Fibroblast of villous mesenchyme (primary cell): ENCODE measurements around the gene PSMD5. TPM values are rescaled to one million over a fixed set of nuclear protein-coding genes. Genes with fewer than 3 reads are reported as not detected.
A peak's percentile ranks its signal among the peaks of the same experiment; 100 is the strongest.

Experiments used
- DNase-seq: peaks from one replicate; pipeline ENCODE4 v3.0.0-alpha.2; 2010; ENCODE audit warnings: low read depth
- H3K4me3 ChIP-seq: 2 replicates; pipeline ENCODE4 v1.5.1; 2011; ENCODE audit warnings: low read depth, mild to moderate bottlenecking, low read length
- total RNA-seq: library from RNA; depleted of rRNA; stranded (reverse); fragments of >200 nt; gene quantifications from 2 replicates; pipeline ENCODE4 v1.2.3, GENCODE V29; 2012
- TF ChIP-seq, protein P1 (sequence below): IDR thresholded peaks from 2 replicates; pipeline ENCODE4 v1.5.1; 2012; ENCODE audit warnings: low read depth, mild to moderate bottlenecking, low read length; ENCODE audit not compliant: insufficient read depth

Gene PSMD5
- total RNA-seq, 1 donor = 50.1 TPM

DNA sequence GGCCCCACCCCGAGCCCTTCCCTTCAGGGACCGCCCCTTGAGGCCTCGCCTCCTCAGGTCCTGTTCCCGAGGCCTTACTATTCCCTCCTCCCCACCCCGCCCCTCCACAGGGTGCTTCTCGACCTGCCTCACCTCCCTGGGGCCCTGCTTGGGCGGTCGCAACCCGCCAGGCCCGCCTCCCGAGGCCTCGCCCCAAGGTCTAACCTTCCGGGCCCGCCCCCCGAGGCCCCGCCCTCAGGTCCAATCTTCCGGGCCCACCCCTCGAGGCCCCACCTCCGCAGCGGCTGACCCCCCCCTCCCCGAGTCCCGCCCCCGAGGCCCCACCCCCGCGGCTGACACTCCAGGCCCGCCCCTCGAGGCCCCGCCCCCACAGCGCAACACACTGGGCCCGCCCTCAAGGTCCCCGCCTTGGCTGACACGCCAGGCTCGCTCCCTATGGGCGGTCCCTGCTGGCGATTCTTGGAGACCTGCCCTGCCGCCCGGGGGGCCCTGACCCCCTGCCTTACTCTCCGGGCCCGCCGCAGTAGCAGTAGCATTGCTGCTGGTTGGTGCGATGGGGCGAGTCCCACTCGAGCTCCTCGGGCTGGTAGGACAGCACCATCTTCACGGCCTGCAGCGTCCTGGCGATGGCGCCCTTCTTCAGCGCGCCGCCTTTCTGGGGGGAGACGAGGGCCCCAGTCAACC lies 26.1 kb upstream of the PSMD5 start:
- H3K4me3 ChIP-seq = peak overlapping the region; percentile 61
- peak; percentile 96 for DNase-seq
- TF ChIP-seq, protein P1, sequence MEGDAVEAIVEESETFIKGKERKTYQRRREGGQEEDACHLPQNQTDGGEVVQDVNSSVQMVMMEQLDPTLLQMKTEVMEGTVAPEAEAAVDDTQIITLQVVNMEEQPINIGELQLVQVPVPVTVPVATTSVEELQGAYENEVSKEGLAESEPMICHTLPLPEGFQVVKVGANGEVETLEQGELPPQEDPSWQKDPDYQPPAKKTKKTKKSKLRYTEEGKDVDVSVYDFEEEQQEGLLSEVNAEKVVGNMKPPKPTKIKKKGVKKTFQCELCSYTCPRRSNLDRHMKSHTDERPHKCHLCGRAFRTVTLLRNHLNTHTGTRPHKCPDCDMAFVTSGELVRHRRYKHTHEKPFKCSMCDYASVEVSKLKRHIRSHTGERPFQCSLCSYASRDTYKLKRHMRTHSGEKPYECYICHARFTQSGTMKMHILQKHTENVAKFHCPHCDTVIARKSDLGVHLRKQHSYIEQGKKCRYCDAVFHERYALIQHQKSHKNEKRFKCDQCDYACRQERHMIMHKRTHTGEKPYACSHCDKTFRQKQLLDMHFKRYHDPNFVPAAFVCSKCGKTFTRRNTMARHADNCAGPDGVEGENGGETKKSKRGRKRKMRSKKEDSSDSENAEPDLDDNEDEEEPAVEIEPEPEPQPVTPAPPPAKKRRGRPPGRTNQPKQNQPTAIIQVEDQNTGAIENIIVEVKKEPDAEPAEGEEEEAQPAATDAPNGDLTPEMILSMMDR = peak; percentile 46

DNA sequence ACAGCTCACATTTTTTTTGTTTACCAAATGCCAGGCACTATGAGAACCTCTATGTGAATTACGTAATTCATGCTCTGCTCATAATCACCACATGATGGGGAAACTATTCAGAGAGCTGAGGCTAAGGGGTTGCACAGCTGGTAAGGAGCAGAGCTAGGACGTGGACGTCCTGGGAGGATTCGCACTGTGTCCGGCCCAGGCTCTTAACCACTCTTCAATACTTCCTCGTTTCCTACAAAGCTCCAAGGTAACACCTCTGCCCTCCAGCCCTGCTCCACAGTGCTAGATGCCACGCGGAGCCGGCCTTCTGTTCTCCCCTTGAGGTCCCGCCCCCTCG lies 25.6 kb upstream of the PSMD5 start:
- TF ChIP-seq, protein P1 = peak; percentile 2
- peak; percentile 93 for DNase-seq
- H3K4me3 ChIP-seq = peak overlapping the region; percentile 46

DNA sequence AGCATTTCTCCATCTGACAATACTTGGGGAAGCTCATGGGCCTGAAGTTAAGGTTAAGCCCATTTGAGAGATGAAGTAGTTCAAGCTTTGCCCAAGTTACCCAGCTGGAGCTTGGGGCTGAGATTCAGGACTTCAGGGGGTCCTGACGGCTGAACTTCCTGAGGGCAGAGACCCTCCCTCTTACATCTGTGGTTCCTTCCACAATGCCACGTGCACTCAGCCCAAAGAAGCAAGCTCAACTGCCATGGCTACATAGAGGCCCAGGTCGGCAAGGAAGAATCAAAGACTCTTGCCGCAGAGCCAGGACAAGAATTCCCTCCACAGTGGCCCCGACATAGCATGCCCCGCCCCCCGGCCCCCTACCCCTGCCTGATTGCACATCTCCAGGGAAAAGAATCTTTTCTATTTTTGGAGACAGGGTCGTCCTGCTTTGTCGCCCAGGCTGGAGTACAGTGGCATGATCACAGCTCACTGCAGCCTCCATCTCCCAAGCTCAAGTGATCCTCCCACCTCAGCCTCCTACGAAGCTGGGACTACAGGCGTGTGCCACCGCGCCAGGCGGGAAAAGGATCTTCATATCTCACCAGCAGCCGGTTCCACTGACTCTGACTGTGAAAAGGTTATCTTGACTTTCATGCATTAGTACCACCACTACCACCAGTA lies 25.1 kb upstream of the PSMD5 start:
- DNase-seq = no peak
- H3K4me3 ChIP-seq = peak overlapping the region; percentile 46
- TF ChIP-seq, protein P1 = no peak

DNA sequence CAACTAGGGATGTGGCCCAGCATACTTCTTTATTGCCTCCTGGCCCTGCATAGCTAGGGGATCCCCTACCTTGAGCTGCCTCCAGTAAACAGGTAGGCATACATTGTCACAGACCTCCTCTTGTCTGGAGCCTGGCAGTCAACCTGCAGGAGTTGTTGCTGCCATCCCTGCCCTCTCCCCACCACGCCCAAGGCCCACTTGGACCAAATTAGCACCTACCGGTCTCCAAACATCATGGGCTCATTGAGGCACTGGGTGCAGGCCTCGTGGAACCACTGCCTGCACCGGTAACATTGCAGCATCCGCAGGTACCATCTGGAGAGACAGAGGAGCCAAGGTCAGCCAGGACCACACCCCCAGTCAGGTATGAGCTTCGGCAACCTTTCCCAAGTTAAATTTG lies 23.9 kb upstream of the PSMD5 start:
- TF ChIP-seq, protein P1 = no peak
- H3K4me3 ChIP-seq = no peak overlapping the region
- DNase-seq = no peak

DNA sequence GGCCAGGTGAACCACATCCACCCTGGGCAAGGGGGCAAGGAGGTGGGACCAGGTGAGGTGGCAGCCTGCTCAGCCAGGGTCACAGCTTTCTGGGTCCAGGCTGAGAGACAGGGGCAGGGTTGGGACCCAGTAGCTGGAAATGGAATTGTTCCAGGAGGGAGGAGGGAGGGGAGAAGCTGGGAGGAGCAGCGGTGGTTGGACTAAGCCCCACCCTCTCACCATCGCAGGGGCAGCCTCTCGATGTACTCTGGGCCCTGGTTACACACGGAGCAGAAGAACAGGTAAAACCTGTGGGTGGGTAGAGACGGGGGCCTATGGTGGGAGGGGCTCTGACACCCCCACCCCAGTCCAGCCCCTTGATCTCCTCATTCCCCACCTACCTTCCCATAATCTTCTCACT lies 23.1 kb upstream of the PSMD5 start:
- TF ChIP-seq, protein P1 = no peak
- H3K4me3 ChIP-seq = no peak overlapping the region
- no peak for DNase-seq

DNA sequence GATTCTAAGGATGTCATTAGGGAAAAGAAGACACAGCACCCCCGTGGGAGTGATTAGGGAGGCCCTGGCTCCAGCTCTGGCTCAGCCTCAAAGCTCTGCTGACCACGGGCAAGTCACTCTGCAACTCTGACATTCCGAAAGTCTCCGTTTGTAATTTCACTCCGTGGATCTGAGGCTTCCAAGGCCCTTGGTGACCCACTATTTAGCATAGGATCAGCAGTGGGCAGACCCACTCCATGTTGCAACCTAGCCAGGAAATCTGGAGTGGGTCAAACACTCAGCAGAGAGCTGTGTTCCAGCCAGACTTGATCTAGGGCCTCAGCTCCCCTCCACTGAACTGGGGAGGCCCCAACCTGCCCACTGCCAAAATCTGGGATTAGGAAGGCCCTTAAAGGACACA lies 22.5 kb upstream of the PSMD5 start:
- TF ChIP-seq, protein P1 = no peak
- DNase-seq = no peak

More for the DNA sequence above, 22.5 kb upstream of the PSMD5 start:
- H3K4me3 ChIP-seq = no peak overlapping the region
